OCI-M1 (cell line): ENCODE results near the gene CDK14.
A peak's percentile ranks its signal among the peaks of the same experiment; 100 is the strongest.

Experiments used
- DNase-seq: peaks from one replicate; lab custom pipeline; 2025; lab: John Stamatoyannopoulos, UW

Gene CDK14

GRCh38 chr7:90595801-90596670, at the start of gene CDK14:
Gene CDK14, plus strand, starts transcription at chr7:90596321. Its CDS starts 307 bp downstream, at chr7:90596628.
- DNase-seq = peak; percentile 83

- no peak for DNase-seq
These were observed 45.1 kb upstream of the CDK14 start for GRCh38 chr7:90551036-90551435.

- peak; percentile 62 for DNase-seq
These were observed 43.6 kb upstream of the CDK14 start for GRCh38 chr7:90552521-90552920.

- DNase-seq = no peak
These were observed 35.4 kb upstream of the CDK14 start for GRCh38 chr7:90560730-90561129.

- no peak for DNase-seq
These were observed 32.8 kb upstream of the CDK14 start for GRCh38 chr7:90563286-90563685.

GRCh38 chr7:90564455-90564854, 31.7 kb upstream of the CDK14 start:
- no peak for DNase-seq

GRCh38 chr7:90568213-90568612, 27.9 kb upstream of the CDK14 start:
- DNase-seq = peak; percentile 75

GRCh38 chr7:90569368-90569767, 26.8 kb upstream of the CDK14 start:
- no peak for DNase-seq

GRCh38 chr7:90570373-90570959, 25.7 kb upstream of the CDK14 start:
- DNase-seq = no peak

GRCh38 chr7:90574146-90574819, 21.8 kb upstream of the CDK14 start:
- peak; percentile 69 for DNase-seq

- DNase-seq = no peak
These were observed 21.3 kb upstream of the CDK14 start for GRCh38 chr7:90574820-90575187.

GRCh38 chr7:90579181-90579688, 16.9 kb upstream of the CDK14 start:
- peak; percentile 87 for DNase-seq

- no peak for DNase-seq
These were observed 16.1 kb upstream of the CDK14 start for GRCh38 chr7:90580051-90580450.

- DNase-seq = no peak
These were observed 14.0 kb upstream of the CDK14 start for GRCh38 chr7:90582164-90582563.

- DNase-seq = no peak
These were observed 11.7 kb upstream of the CDK14 start for GRCh38 chr7:90584378-90584777.

- DNase-seq = no peak
These were observed 10.0 kb upstream of the CDK14 start for GRCh38 chr7:90586091-90586490.

GRCh38 chr7:90587766-90588165, 8.4 kb upstream of the CDK14 start:
- no peak for DNase-seq

GRCh38 chr7:90592033-90592432, 4.1 kb upstream of the CDK14 start:
- no peak for DNase-seq

GRCh38 chr7:90593205-90593604, 2.9 kb upstream of the CDK14 start:
- DNase-seq = no peak

- no peak for DNase-seq
These were observed 1.3 kb upstream of the CDK14 start for GRCh38 chr7:90594751-90595317.

GRCh38 chr7:90595342-90595800, 750 bp upstream of the CDK14 start:
- DNase-seq = no peak
